NCI-H774 (cell line): ENCODE data around the gene WASHC3.
"Not testable (repeated sequence)": the region's sequence is repeated elsewhere in the genome, so short reads cannot be mapped to it uniquely, and the experiment has no call there.

Experiments
- DNase-seq: peaks from one replicate; lab custom pipeline; 2025; lab: John Stamatoyannopoulos, UW

Gene WASHC3

GRCh38 chr12:102061560-102062418 lies at the start of gene WASHC3:
WASHC3 (minus strand) TSS chr12:102061991; CDS start chr12:102061962, 29 bp downstream.
- DNase-seq: peak; percentile 97

DNA sequence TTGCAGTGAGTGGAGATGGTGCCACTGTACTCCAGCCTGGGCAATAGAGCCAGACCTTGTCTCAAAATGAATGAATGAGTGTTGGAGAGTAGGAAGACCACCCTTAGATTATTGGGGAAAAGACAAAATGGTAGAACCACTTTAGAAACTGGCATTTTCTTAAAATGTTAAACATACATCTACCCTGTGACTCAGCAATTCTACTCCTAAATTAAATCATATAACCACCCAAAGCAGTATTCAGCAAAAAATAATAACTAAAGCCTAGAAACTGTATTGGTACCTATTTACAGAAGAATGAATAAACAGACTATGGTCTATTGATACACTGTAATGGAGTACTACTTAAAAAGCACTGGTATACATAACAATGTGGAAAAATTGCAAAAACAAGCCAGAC lies 49.0 kb upstream of the WASHC3 start:
- no peak for DNase-seq

DNA sequence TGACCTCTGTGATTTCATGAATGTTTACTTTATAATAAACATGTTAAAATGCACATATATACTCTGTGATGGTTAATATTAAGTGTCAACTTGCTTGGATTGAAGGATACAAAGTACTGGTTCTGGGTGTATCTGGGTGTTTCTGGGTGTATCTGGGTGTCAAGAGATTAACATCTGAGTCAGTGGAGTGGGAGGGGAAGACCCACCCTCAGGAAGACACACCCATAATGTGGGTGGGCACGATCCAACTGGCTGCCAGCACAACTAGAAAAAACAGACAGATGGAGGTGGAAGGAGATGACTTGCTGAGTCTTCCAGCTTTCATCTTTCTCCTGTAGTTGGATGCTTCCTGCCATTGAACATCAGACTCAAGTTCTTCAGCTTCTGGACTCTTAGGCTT lies 46.2 kb upstream of the WASHC3 start:
- no peak for DNase-seq

- no peak for DNase-seq
Observed at GRCh38 chr12:102106905-102107304, 45.1 kb upstream of the WASHC3 start.

DNA sequence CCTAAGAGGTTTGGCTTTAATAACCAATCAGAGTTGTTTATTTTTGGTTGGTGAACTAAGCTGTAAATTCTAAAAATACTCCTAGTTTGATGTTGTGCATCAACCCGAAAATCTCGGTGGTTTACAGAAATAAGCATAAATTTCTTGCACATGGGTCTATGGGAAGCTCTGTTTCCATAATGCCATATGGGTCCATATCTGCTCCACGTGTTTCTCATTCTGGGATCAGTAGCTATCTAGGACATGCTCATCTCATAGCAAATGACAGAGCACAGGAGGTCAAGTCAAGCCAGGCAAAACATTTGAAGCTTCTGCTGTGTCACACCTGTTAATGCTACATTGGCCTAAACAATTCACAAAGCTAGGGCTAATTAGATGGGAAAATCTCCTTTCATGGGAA lies 35.1 kb upstream of the WASHC3 start:
- peak; percentile 88 for DNase-seq

GRCh38 chr12:102095677-102096263 lies 34.0 kb upstream of the WASHC3 start:
- DNase-seq: peak; percentile 51

DNA sequence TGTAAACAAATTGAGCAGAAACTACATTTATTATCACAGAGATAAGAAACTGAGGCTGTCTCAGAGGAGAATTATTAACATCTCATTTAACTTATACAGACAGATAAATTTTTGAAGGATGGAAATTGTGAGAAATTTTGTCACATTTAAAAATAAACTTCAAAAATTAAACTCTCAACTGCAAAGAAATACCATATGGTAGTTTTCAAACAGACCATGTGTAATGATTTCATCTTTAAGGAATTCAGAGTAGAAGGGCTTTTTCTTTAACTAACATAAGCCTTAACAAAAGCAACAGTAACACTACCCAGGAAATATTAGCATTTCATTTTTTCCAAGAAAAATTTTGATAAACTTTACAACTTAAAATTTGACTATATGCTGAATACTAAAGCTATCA lies 31.5 kb upstream of the WASHC3 start:
- no peak for DNase-seq

GRCh38 chr12:102089228-102089835 lies 27.5 kb upstream of the WASHC3 start:
- not testable (repeated sequence) for DNase-seq

- DNase-seq: no peak
Observed at GRCh38 chr12:102080842-102081241, 19.1 kb upstream of the WASHC3 start.

GRCh38 chr12:102072092-102072491 lies 10.3 kb upstream of the WASHC3 start:
- not testable (repeated sequence) for DNase-seq

- no peak for DNase-seq
Observed at GRCh38 chr12:102069707-102070106, 7.9 kb upstream of the WASHC3 start.

GRCh38 chr12:102067574-102068258 lies 5.9 kb upstream of the WASHC3 start:
- no peak for DNase-seq

- no peak for DNase-seq
Observed at GRCh38 chr12:102064476-102064875, 2.7 kb upstream of the WASHC3 start.

- DNase-seq: no peak
Observed at GRCh38 chr12:102063069-102063468, 1.3 kb upstream of the WASHC3 start.

DNA sequence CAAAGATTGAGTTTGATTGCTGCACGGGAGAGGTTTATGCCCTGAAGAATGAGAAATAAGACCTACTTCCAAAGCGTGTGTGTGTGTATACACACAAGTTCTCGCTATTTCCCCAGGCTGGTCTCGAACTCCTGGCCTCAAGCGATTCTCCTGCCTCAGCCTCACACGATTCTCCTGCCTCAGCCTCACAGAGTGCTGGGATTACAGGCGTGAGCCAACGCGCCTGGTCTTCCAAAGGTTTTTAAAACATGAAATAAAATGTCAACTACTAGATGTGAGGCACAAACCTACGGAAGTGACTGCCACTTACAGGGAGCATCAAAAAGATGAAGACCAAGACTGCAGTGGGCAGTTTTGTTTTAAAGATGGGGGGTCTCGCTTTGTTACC lies 622 bp upstream of the WASHC3 start:
- no peak for DNase-seq

- DNase-seq: no peak
Observed at GRCh38 chr12:102061096-102061559, 663 bp downstream of the WASHC3 start.

DNA sequence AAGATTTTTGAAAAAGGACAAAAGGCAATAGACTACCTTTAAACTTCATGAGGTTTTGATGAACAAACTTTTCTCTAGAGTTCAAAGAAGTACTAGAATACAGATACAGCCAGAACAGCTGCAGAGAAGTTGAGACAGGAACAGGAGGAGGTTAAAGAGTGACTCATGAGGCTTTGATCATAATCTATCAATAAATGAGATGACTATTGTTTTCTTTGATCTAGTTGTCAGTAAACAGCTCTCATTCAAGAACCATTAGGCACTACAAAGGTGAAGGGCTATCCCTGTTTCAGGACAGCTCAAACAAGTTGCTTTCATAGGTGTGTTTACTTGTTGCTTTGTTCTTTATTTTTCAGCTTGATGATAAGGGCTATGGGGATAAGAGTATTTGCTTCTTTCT lies 2.4 kb downstream of the WASHC3 start:
- DNase-seq: no peak

GRCh38 chr12:102054345-102054744 lies 7.4 kb downstream of the WASHC3 start:
- no peak for DNase-seq

- no peak for DNase-seq
Observed at GRCh38 chr12:102053062-102053349, 8.8 kb downstream of the WASHC3 start.

DNA sequence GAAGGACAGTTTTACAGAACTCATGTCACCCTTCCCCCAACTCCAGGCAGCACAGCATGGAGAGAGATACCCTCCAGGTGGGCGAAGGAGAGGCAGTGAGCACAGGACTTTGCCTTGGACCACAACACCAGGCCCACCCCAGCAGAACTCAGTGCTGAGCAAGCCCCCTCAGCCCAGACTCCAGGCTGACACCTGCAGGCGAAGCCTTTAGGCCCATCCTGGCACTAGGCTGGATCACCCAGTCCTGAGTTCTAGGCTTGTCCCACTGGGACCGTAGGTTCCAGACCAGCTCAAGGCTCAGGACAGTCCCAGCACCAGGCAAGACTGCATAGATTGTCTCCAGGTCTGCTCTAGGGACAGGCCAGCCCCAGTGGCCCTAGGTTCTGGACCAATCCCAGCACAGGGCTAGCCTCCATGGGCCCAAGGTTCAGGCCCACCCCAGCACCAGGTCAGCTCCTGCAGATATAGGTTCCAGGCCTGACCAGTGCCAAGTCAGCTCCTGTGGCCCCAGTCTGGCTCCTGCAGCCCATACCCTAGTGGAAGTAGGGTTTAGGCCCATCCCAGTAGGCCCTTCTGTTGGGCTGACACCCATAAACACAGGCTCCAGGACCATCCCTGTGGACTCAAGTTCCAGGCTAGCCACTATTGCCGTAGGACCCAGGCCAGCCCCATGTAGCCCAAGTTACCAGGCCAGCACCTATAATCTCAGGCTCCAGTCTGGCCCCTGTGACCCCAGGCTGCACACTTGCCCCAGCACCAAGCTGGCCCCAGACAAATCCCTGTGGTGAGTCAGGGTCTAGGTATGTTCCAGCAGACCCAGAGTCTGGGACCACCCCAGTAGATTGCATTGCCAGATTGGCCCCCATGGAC lies 9.4 kb downstream of the WASHC3 start:
- DNase-seq: no peak

- no peak for DNase-seq
Observed at GRCh38 chr12:102051431-102051965, 10.3 kb downstream of the WASHC3 start.
